HG03064 (cell line): ENCODE results near the gene C6orf15.
"Not testable (repeated sequence)": the region's sequence is repeated elsewhere in the genome, so short reads cannot be mapped to it uniquely, and the experiment has no call there.

Experiments
- ATAC-seq: cut with Tn5 transposase; IDR thresholded peaks from one replicate; pipeline ENCODE4 v1.9.1; 2021; ENCODE audit warnings: low read depth; ENCODE audit not compliant: unreplicated experiment

The C6orf15 gene

DNA sequence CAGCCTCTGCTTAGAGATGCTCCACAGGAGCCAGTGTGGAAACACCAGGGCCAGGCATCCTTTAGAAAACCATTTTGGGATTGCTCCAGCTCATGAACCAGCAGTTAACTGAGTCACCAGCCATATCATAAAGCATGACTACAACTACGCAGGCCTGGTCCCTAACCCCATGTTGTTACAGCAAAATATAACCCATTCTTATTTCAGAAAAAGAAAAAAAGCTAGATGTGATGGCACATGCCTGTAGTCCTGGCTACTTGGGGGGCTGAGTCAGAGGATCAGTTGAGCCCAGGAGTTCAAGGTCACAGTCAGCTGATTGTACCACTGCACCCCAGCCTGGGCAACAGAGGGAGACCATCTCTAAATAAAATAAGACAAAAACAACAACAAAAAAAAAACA, 36.8 kb downstream of the C6orf15 start:
- ATAC-seq = no peak

DNA sequence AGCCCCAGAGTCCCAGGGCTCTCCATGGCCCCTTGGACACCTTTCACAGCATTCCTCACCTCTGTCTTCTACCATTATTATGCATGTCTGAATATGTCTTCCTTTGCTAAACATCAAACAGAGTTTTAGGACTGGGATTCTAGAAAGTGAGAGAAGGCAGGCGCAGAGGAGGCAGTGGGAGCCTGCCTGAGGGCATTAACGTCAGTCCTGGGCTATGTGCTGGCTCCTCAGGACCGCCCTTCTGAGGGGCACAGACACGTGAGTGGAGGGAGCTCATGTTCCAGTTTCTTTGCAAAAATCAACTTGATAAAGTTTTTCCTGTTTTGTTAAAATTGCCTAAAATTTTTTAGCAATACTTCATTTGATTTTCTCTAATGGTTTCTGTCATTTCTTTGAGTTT, 38.0 kb downstream of the C6orf15 start:
- no peak for ATAC-seq

DNA sequence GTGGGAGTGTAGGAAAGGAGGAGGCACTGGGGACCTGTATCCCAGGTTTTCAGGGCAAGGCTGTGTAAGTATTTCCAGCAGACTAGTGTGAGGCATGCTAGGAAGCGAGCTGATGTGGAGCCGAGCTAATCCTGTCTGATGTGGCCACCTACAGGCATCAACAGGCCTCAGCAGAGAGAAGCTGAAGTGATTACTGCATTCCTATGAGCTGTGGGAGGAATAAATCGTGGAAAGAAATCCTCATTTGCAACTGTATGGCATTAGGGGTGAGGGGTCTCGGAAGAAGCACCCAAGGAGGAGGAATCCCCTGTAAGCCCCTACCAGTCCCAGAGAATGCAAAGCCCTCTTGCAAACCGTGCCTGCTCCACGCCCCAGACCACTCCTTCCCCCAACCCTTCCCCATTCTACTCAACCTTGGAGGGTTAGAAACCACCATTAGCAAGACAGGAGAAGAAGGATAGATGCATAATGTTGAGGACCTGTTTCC, 41.6 kb downstream of the C6orf15 start:
- ATAC-seq = no peak

DNA sequence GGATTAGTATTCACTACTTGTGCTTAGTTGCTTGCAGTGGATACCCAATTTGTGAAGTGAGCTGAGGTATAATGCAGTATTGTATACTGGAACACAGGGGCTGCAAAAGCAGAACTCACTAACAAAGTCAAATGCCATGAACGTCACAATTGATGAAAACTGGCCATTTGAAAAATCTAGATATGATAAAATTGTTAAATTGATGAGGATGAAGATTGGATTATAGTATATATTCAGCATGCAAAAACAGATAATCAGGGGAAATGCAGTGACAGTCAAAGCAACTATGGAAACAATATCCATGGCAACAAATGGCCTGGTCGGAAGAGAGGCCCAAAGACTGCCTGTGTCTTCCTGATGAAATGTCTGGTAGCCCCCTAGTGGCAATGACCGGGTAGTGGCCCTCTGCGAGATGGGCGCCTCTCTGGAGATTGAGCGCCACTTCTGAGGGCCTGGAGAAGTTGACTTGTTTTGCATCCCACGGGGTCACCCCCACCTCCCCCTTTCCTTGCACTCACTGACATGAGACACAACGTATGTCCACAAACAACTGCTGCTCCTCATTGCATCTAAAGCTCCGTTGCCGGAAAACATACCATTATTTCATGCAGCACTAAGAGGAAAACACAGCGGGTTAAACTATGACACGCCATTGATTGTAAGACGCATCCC, 43.6 kb downstream of the C6orf15 start:
- ATAC-seq = no peak

DNA sequence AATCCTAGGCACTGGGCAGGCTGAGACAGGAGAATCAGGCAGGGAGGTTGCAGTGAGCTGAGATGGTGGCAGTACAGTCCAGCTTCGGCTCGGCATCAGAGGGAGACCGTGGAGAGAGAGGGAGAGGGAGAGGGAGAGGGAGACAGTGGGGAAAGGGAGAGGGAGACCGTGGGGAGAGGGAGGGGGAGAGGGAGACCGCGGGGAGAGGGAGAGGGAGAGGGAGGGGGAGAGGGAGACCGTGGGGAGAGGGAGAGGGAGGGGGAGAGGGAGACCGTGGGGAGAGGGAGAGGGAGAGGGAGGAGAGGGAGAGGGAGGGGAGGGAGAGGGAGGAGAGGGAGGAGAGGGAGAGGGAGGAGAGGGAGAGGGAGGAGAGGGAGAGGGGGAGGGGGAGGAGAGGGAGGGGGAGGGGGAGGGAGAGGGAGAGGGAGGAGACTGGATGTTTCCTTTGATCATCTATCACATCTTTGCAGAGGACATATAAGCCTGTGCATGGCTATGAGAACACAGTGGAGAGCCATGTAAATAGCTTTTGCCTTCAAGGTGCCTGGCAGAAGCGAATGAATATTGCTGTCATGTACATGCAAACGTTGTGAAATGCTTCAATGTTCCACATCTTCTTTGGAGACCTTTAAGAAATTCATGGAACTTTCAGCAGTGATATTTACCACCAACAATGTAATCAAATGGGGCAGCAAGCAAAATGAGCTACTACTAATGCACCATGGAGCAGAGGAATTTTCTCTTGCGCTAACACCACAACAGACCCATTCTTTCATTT, 44.3 kb downstream of the C6orf15 start:
- ATAC-seq = not testable (repeated sequence)

DNA sequence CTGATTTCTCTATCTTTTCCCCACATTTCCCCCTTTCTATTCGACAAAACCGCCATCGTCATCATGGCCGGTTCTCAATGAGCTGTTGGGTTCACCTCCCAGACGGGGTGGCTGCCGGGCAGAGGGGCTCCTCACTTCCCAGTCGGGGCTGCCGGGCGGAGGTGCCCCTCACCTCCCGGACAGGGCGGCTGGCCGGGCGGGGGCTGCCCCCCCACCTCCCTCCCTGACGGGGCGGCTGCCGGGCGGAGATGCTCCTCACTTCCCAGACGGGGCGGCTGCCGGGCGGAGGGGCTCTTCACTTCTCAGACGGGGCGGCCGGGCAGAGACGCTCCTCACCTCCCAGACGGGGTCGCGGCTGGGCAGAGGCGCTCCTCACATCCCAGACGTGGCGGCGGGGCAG, 45.3 kb downstream of the C6orf15 start:
- not testable (repeated sequence) for ATAC-seq

DNA sequence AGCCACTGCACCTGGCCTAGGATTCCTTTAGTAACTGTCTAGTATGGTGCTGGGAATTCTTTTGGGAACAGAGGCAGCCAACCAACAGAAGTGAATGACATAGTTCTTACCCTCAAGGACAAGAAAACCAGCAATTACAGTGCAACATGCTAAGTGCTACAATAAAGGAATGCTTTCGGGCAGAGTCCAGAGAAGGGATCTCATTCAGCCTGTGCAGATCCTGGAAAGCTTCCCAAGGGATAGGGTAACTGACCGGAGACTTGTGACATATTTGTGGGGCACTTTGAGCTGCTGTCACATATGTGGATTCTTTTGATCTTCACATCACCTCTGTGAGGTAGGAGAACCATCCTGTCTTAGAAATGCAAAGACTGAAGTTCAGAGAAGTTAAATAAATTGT, 46.8 kb downstream of the C6orf15 start:
- ATAC-seq = no peak

DNA sequence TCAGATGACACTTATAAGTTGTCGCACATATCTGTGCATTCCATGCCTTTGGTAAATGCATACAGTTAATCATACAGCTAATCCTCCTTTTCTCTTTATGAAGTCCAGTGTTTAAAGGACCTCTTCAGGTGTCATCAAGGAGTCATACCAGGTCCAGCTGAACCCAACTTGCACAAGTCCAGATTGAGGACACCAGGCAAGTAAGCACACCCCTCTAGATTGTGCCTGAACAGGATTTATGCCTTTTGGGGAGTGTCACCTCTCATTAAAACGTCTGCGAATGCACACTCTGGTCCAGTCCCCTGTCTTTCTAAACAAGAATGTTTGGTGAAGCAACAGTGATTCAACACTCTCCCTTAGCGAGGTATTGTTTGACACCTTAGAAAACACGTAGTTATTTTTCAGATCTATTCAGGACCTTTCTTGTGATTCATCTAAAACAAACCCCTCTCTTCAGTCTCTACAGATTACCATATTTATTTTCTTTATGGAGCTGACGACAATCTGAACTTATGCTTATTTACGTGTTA, 48.4 kb downstream of the C6orf15 start:
- no peak for ATAC-seq
